Occipital lobe (tissue), 2 donors: ENCODE results near the gene PPP1R36. TPM values are rescaled to one million over a fixed set of nuclear protein-coding genes. Genes with fewer than 3 reads are reported as not detected.
"Not testable (repeated sequence)": the region's sequence is repeated elsewhere in the genome, so short reads cannot be mapped to it uniquely, and the experiment has no call there.

Experiments
- DNase-seq: peaks from one replicate; lab custom pipeline; 2025; lab: John Stamatoyannopoulos, UW
- total RNA-seq: library from RNA; depleted of rRNA; stranded (reverse); fragments of >200 nt; gene quantifications from one replicate; pipeline ENCODE4 v1.2.3, GENCODE V29; 2014

PPP1R36 gene
- total RNA-seq, 1 donor from 2014 or later: 1.4 TPM

GRCh38 chr14:64566651-64567122 lies 16.9 kb downstream of the PPP1R36 start:
- DNase-seq: no peak

- DNase-seq: no peak
Observed at GRCh38 chr14:64569138-64569631, 19.4 kb downstream of the PPP1R36 start.

GRCh38 chr14:64569646-64570045 lies 19.9 kb downstream of the PPP1R36 start:
- not testable (repeated sequence) for DNase-seq

GRCh38 chr14:64572386-64573104 lies 22.8 kb downstream of the PPP1R36 start:
- DNase-seq: no peak

- DNase-seq: no peak
Observed at GRCh38 chr14:64573109-64573508, 23.3 kb downstream of the PPP1R36 start.

- DNase-seq: no peak
Observed at GRCh38 chr14:64574371-64575107, 24.8 kb downstream of the PPP1R36 start.

GRCh38 chr14:64577211-64577610 lies 27.4 kb downstream of the PPP1R36 start:
- DNase-seq: no peak

GRCh38 chr14:64580467-64580866 lies 30.7 kb downstream of the PPP1R36 start:
- DNase-seq: no peak

- DNase-seq: no peak
Observed at GRCh38 chr14:64581363-64581762, 31.6 kb downstream of the PPP1R36 start.

- DNase-seq: no peak
Observed at GRCh38 chr14:64581817-64582216, 32.1 kb downstream of the PPP1R36 start.

GRCh38 chr14:64584190-64584589 lies 34.4 kb downstream of the PPP1R36 start:
- DNase-seq: no peak

- DNase-seq: no peak
Observed at GRCh38 chr14:64591809-64592208, 42.0 kb downstream of the PPP1R36 start.

GRCh38 chr14:64594438-64594837 lies 44.7 kb downstream of the PPP1R36 start:
- no peak for DNase-seq

GRCh38 chr14:64598404-64598803 lies 48.6 kb downstream of the PPP1R36 start:
- no peak for DNase-seq

GRCh38 chr14:64601571-64601970 lies 51.8 kb downstream of the PPP1R36 start:
- no peak for DNase-seq

- DNase-seq: no peak
Observed at GRCh38 chr14:64602826-64603225, 53.1 kb downstream of the PPP1R36 start.

- DNase-seq: no peak
Observed at GRCh38 chr14:64604001-64604400, 54.2 kb downstream of the PPP1R36 start.

- no peak for DNase-seq
Observed at GRCh38 chr14:64604881-64605280, 55.1 kb downstream of the PPP1R36 start.

GRCh38 chr14:64605926-64606685 lies 56.3 kb downstream of the PPP1R36 start:
- DNase-seq: no peak

- DNase-seq: no peak
Observed at GRCh38 chr14:64610049-64610746, 60.4 kb downstream of the PPP1R36 start.

GRCh38 chr14:64611358-64612020 lies 61.7 kb downstream of the PPP1R36 start:
- no peak for DNase-seq
